Loucy (cell line): ENCODE results near the gene APOC4.

Source experiments
- CTCF ChIP-seq: fragments of 200-600 bp; sonication (generic); conservative IDR thresholded peaks from 2 replicates; pipeline ENCODE4 v1.5.1; 2014; ENCODE audit warnings: mild to moderate bottlenecking, antibody characterized with exemption, low read length
- EZH2phosphoT487 ChIP-seq: fragments of 200-600 bp; IDR thresholded peaks from 2 replicates; pipeline ENCODE4 v1.6.1; 2018; ENCODE audit warnings: antibody characterized with exemption, mild to moderate bottlenecking, moderate library complexity, borderline replicate concordance

- TF ChIP-seq CTCF (no peak), EZH2phosphoT487 (no peak)
These were observed 17.7 kb downstream of the APOC4 start for GRCh38 chr19:44959691-44960090.
